Measurements from ENCODE around the gene KNDC1.
"Not testable (repeated sequence)": the region's sequence is repeated elsewhere in the genome, so short reads cannot be mapped to it uniquely, and the experiment has no call there.

The KNDC1 gene

DNA sequence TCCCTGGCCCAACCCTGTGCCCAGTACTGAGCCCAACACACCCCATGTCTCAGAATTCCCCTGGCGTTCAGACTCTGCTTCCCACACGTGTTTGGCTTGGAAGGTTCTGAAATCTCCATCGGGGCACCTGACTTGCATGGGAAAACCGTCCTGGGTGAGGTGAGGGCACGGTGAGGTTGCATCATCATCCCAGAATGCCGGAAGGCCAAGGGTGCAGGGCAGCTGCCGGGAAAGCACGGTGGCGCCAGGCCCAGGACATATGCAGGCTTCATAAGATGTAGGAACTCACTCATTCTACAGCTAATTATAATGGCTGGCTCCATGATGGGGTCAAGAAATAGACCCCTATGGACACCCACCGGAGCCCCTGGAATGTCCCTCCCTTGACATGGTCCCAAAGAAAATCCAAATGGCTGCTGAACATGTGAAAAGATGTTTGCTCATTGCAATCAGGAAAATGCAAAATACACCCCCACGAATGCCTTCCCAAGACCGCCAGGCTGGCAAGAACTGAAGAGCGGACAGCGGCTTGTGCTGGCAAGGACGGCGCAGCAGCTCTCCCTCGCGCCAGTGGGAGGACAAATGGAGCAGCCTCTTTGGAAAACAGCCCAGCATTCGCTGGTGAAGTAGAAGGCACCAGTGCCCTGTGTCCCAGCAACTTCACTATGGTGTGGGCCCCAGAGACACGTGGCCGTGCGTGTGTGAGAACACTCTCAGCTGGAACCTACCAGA lies 2.3 kb downstream of the KNDC1 start:
- no peak for DNase-seq

- no peak for DNase-seq
Measured at GRCh38 chr10:133162910-133163856, 3.2 kb downstream of the KNDC1 start.

- DNase-seq, result no peak
Measured at GRCh38 chr10:133163889-133164815, 4.1 kb downstream of the KNDC1 start.

- no peak for DNase-seq
Measured at GRCh38 chr10:133164816-133165555, 5.0 kb downstream of the KNDC1 start.

- DNase-seq, result no peak
Measured at GRCh38 chr10:133165556-133166503, 5.8 kb downstream of the KNDC1 start.

GRCh38 chr10:133166504-133166827 lies 6.4 kb downstream of the KNDC1 start:
- DNase-seq, result no peak

GRCh38 chr10:133166828-133167692 lies 7.0 kb downstream of the KNDC1 start:
- no peak for DNase-seq

GRCh38 chr10:133167693-133168616 lies 7.9 kb downstream of the KNDC1 start:
- DNase-seq, result no peak

DNA sequence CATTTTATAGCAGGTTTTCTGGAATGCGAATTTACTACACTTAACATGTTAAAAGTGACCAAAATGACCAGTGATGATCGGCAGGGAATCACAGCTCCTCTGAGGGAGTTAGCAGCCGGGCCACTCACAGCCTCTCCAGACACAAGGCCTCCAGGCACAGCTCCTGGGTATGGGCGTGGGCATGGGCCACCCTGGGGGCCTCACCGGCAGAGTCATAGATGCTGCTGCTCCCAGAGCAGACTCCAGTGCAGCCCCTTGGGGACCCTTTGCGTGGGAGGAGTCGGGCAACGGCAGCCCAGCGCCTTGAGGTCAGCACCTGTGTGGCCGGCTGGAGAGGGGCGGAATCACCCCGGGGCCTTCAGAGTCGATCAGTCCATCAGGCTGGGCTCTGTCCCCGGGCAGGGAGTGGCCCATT lies 8.6 kb downstream of the KNDC1 start:
- no peak for DNase-seq

DNA sequence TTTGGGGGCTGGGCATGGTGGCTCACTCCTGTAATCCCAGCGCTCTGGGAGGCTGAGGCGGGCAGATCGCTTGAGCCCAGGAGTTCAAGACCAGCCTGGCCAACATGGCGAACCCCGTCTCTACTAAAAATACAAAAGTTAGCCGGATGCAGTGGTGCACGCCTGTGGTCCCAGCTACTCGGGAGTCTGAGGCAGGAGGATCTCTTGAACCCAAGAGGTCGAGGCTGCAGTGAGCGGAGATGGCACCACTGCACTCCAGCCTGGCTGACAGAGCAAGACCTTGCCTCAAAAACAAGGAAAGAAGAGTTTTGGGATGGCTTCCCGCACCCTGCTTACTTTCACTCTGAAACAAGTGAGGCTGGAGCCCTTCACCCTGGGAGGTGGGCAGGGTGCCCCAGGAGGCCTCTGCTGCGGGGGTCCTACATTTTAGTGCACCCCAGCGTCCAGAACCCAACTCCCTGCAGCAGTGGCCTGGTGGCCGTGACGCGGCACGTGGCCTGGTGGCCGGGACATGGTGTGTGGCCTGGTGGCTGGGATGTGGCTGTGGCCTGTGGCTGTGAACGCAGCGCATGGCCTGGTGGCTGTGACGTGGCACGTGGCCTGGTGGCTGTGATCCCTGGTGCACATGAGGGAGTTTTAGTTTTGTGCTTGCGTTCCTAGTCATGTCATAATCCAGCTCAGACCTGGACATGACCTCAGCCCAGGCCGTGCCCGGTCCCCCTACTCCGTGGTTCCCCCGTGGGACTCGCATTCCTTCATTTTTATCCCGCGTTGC lies 9.3 kb downstream of the KNDC1 start:
- DNase-seq, result no peak

GRCh38 chr10:133170092-133170491 lies 10.1 kb downstream of the KNDC1 start:
- DNase-seq, result no peak

DNA sequence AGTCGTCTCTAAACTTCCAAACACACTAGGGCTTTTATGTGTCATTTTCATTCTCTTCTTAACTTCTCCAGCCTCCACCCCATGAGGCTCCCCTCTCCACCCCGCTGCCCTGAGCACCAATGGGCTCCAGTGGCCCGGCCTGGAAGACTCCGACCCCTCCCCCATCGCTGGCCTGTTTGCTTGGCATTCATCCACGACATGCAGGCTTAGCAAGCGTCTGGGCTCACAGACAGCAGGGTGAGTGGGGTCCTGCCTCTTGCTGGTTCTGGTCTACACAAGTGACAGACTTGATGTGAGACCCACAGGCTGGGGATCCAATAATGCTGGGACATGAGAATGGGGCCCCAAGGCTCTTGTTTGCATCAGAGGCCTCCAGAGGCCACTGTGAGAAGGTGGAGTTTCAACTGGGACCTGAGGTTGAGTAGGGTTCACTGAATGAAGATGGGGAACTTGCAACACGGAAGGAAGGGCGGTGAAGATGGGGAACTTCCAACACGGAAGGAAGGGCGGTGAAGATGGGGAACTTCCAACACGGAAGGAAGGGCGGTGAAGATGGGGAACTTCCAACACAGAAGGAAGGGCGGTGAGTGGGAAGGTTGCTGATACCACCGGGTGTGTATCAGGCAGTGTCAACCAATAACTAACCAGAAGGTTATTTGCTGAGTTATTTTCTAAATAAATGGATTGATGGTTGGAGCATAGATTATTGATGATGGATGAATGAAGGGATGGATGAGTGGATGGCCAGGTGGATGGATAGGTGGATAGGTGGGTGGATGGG lies 14.0 kb downstream of the KNDC1 start:
- no peak for DNase-seq

- no peak for DNase-seq
Measured at GRCh38 chr10:133174689-133175263, 14.8 kb downstream of the KNDC1 start.

- not testable (repeated sequence) for DNase-seq
Measured at GRCh38 chr10:133175624-133176023, 15.6 kb downstream of the KNDC1 start.

DNA sequence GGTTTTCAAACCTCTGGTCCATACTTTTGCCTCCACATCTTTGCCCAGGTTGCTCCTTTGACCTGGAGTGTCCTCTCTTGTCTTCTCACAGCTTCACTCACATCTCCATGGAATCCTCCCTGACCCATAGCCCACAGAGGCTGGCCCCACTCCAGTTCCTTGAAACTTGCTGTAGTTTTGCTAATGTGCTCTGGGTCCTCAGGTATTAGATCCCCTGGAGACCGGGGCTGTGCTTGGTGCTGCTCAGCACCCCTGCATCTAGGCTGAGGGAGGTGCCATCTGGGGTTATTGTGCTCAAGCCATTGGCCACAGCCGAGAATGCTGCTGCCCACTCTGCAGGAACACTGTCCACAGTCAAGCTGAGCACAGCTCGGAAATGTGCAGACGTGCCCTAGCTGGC lies 16.5 kb downstream of the KNDC1 start:
- no peak for DNase-seq

DNA sequence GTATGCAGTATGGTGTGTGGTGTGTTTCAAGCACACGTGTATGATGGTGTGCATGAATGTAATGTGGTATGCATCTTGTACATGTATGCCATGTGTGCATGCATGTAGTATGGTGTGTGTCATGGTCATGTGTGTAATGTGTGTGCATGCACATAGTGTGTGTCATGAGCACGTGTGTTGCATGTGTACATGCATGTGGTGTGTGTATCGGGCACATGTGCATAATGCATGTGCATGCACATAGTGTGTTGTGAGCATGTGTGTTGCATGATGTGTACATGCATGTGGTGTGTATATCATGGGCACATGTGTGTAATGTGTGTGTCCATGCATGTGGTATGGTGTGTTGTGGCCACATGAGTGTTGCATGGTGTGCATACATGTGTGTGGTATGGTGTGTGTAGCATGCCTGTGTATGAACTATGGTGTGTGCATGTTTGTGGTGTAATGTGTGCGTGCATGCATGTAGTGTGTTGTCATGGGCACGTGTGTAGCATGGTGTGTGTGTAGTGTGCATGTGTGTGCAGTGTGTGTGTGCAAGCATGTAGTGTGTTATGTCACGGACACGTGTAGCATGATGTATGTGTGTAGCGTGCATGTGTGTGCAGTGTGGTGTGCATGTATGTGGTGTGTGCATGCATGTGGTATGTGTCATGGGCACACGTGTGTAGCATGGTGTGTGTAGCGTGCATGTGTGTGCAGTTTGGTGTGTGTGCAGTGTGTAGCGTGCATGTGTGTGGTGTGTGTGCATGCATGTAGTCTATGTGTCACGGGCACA lies 17.6 kb downstream of the KNDC1 start:
- no peak for DNase-seq
